A549 treated with AZD9567 at 1 μM for 4 hours (cell line): ENCODE results near the gene HMGCLL1. TPM values are rescaled to one million over a fixed set of nuclear protein-coding genes. Genes with fewer than 3 reads are reported as not detected.

Source experiments
- total RNA-seq: library from RNA; stranded (reverse); fragments of 200-300 nt; extraction: Qiagen RNA extraction; gene quantifications from 5 replicates; pipeline ENCODE4 v1.2.3, GENCODE V29; 2022; ENCODE audit not compliant: insufficient read depth

Gene HMGCLL1
- 0.06 to 0.24 TPM (median 0.20 TPM) in 4 of 5 replicates, not detected in the other for total RNA-seq

DNA sequence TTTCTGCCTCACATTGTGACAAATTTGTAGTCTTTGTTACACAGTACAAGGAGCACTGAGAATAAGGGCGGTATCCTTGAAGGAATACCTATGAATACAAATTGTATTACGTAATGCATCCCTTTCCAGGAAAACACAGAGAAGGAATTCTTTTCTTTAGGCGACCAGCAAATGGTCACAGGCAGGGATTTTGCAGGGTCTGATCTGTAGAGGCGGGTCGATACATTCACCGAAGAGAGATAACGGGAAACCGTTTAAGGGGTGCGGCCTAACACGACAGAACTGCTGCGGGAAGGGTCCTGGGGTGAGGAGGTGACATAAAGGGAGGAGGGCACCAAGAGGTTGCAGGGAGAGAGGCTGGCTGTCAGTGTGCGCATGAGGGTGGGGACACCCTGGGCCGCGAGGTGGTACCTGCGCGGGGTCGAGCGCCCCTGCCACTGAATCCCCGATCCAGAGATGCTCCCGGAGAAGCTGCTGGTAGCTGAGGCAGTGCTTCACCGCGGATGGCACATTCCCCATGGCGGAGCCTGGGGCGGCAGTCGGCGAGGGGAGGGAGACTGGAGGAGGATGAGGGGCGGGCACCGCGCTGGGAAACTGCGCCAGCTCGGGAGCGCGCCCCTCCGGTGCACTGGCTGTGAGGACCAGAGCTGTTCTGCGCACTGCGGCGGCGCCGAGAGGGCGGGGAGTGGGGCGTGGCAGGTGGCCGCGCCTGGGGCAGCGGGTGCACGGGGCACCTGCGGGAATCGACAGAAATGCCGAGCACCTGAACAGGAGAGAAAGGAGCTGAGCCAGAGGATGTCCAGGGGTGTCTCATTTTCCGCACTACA lies at the start of gene HMGCLL1:
Gene HMGCLL1, minus strand, starts transcription at position 656 of the 827 bp plus-strand sequence. Its CDS starts 137 bp downstream, at position 519.

